CD4-positive, alpha-beta T cell treated with Interleukin-12 subunit alpha and Interleukin-12 subunit beta, for 1 hour (primary cell): ENCODE measurements around the gene MAP1A.
"Not testable (repeated sequence)": the region's sequence is repeated elsewhere in the genome, so short reads cannot be mapped to it uniquely, and the experiment has no call there.

Experiments used
- DNase-seq: peaks from one replicate; pipeline ENCODE4 v3.0.0-alpha.2; 2020

The MAP1A gene

DNA sequence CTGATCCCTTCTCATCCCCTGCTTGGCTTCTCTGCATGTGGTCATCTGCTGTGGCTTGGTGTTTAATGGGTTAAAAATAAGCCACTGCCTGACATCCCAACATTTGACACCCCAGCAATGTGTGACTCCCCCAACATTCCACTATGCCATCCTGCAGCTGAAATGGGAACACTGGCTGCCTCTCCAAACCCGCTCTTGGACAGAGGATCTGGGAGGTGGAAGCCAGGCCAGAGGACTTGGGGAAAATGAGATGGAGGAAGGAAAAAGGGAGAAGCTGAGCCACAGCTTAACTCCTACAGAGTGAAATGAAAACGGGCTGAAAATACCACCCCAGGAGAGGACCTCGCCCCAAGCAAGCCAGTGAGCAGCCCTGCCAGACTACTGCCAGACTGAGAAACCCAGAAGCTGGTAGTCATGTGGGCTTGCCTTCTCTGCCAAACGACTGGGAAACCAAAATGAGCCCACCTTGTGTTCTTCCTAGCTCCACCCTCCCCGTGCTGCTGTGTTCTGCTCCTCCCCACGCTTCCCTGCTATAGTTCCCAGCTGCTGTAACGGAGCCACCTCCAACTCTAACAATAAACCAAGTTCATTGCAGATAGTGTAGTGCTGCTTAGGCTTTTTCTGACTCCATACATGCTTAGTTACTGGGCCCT lies 13.7 kb downstream of the MAP1A start:
- DNase-seq: no peak

DNA sequence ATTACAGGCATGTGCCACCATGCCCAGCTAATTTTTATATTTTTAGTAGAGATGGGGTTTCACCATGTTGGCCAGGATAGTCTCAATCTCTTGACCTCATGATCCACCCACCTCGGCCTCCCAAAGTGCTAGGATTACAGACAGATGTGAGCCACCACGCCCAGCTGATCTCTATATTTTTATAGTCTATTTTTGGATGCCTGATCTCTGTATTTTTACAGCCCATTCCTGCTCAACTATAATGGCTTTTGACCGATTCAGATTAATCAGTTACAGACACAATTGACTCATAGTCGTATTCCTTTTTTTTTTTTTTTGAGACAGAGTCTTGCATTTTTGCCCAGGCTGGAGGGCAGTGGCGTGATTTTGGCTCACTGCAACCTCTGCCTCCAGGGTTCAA lies 15.4 kb downstream of the MAP1A start:
- DNase-seq: not testable (repeated sequence)

DNA sequence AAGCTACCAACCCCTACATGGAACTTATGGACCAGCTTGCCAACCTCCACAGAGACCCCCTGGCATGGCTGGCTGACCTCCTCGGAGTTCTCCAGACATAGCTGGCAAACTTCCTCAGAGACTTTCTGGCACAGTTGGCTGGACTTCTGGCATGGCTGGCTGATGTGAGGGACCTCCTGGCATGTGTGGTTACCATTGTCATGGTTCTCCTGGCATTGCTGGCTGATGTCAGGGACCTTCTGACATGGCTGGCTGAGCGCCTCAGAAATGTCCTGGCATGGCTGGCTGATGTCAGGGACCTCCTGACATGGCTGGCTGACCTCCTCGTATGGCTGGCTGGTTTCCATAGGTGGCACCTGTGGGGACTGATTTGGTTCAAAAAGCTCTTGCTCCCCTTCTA lies 17.5 kb downstream of the MAP1A start:
- no peak for DNase-seq

DNA sequence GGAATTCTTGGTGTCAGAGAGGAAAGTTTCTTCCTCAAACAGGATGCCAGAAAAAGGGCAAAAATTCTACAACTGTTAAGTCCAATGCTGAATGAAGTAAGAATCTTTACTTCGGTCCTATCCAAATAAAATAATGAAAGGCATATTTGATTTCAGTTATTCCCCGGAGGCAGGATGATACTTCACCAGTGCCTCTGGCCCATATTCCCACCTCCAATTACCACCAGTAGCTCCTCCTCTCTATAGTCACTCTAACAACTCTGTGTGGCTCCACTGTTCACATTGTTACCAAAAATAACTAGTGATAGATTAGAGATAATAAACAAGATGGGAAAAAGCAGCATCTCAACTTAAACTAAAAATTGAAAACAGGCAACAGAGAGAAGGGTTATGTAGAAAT lies 20.7 kb downstream of the MAP1A start:
- DNase-seq: no peak

DNA sequence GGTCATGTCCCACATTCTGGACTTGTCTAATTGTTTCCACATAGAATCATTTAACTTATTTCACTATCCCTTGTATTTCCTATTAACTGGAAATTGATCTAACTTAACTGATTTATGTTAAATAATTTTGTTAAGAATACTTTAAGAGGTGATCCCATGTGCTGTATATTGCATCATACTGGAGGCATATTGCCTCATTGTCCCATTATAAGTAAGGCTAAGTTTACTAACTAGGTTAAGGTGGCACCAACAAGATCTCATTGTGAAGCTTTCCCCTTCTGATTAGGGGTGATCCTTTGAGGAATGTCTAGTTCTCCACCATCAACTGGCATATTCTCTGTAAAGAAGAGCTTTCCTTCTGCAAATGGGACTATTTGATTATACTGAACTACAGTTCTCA lies 24.4 kb downstream of the MAP1A start:
- DNase-seq: no peak

DNA sequence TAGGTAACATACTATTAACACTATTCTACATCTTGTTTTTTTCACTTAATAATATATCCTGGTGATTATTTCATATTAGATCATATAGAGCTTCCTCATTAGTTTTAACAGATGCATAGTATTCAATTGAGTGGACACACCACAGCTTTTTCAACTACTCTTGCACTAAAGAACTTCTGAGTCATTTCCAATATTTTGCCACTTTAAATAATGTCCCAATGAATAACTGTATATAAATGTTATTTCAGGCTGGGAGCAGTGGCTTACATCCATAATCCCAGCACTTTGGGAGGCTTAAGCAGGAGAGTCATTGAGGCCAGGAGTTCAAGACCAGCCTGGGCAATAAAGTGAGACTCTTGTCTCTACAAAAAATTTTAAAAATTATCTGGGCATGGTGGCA lies 26.9 kb downstream of the MAP1A start:
- DNase-seq: no peak

DNA sequence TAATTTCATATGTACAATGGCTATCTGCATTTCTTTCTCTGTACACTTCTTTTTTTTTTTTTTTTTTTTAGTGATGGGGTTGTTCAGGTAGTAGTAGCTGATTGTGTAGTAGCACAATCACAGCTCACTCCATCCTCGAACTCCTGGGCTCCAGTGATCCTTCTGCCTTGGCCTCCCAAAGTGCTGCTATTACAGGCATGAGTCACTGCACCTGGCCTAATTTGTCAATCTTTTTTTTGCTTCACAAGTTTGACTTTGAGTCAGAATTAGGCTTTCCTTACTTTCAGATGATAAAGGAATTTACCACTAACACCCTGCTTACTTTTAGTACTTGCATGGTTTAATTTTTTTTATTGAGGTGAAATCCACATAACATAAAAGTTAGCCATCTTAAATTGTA lies 28.0 kb downstream of the MAP1A start:
- no peak for DNase-seq

DNA sequence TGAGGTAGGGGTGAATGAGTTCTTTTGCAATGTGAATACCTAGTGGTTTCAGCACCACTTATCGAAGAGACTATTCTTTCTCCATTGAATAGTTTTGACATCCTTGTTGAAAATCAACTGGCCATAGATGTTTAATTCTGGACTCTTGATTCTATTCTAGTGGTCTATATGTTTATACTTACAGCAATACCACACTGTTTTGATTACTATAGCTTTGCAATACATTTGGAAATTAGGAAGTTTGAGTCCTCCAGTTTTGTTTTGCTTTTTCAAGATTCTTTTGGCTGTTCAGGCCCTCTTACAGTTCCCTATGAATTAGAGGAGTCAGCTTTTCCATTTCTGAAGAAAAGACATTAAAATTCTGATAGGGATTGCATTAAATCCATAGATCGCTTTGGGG lies 30.1 kb downstream of the MAP1A start:
- no peak for DNase-seq

DNA sequence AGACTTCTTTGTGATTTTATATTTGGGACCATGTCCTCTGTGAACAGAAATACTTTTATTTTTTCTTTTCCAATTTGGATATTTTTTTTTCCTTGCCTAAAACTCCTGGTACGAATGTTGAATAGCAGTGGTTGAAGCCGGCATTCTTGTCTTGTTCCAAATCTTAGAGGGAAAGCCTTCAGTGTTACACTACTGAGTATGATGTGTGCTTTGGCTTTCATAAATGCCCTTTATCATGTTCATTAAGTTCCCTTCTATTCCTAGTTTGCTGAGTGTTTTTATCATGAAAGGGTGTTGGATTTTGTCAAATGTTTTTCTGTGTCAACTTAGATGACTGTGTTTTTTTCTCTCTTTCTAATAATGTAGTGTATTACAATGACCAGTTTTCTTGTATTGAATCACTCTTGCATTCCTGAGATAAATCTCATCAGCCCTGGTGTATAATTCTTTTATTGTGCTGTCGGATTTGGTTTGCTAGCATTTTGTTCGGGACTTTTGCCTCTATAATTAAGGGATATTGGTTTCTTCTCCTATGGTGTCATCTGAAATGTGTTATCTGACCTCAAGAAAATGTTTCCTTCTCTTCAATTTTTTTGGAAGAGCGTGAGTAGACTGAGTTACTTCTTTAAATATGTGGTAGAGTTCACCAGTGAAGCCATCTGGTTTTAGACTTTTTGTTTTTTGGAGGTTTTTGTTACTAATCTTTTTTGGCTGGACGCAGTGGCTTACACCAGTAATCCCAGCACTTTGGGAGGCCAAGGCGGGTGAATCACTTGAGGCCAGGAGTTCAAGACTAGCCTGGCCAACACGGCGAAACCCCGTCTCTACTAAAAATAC lies 33.3 kb downstream of the MAP1A start:
- DNase-seq: no peak

DNA sequence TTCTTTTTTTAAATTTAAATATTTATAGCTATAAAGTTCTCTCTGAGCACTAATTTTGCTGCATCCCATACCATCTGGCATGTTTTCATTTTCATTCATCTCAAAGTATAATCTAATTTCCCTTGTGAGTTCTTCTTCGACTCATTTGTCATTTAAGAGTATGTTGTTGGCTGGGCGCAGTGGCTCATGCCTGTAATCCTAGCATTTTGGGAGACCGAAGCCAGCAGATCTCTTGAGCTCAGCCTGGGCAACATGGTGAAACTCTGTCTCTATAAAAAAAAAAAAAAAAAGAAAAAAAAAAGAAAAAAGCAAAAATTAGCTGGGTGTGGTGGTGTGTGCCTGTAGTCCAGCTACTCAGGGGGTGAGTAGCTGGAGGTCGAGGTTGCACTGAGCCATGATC lies 34.8 kb downstream of the MAP1A start:
- DNase-seq: no peak

DNA sequence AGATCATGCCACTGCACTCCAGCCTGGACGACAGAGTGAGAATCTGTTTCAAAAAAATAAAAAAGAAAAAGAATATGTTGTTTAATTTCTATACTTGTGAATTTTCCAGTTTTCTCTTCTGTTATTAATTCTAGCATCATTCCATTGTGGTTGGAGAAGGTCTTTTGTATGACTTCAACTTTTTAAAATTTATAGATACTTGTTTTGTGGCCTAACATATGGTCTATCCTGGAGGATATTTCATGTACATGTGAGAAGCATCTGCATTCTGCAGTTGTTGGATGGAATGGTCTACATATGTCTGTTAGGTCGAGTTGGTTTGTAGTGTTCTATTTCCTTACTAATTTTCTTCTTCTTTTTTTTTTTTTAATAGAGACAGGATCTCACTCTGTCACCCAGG lies 35.6 kb downstream of the MAP1A start:
- DNase-seq: no peak

DNA sequence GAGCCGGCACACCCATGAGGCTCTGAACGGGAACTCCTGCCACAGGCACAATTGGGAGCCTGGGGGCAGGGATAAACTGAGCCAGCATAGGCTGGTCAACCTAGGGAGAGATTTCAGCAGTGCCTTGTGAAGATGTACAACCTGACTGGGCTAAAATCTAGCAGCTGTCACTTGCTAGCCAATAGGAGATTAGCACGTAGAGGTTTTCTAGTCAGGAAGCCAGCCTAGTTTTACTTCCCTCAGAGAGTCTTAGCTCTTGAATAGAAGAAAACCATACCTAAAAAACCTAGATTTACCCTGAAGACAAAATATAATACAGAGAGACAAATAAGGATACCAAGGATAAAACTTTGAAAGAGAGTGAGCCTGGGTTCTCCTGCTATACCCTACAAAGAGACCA lies 45.3 kb downstream of the MAP1A start:
- DNase-seq: not testable (repeated sequence)

DNA sequence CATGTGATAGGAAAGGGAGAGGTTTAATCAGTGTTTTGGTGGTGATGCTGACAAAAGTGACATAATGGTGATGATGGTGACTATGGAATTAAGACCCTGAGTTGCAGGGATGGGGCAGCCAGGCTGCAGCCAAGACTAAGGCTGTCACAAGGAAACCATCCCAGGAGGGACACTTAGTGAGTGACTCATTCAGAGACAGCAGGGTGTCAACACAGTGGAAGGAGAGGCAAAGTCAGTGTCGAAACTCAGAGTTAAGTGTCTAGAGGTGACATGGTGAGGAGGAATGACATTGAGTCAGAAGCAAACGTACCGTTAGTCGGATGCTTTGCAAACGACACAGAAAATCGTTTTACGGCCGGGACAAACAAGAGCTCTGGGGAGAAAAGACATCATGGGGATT lies 46.4 kb downstream of the MAP1A start:
- not testable (repeated sequence) for DNase-seq

DNA sequence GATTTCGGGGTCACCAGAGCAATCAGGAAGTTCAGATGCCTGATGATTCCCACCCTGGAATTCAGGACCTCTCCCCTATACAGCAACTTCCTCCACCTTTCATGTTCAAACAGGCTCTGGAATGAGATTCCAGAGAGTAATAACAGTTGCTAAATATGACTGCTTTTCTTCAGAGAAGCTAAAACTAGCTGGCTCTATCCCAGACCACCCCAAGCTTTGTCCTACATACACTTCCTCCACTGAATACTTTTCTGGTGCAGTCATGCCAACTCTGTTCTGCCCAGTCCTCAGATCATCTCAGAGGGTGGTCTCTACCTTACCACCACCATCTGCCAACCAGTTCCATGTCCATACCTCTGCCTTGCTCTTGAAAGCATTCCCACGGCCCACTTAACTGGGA lies 49.2 kb downstream of the MAP1A start:
- not testable (repeated sequence) for DNase-seq

DNA sequence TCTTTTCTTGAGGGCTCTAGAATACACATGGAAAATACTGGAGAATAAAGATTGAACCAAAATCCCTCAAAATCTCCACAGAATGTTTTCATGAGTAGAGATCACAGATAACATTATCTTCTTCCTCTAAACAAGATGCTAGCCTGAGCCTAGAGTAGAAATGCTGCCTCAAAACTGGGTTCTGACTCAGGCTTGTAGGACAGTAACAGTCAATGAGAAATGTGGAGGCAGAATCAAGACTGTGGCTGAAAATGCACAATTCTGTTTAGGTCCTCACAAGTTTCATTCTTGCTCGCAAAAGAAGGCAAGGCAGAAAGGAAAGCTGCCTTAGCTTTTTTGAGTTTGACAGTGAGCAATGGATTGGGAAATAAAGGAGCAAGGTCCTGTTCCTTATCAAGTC lies 57.2 kb downstream of the MAP1A start:
- not testable (repeated sequence) for DNase-seq
